Measurements from ENCODE around the gene LBH. TPM values are rescaled to one million over a fixed set of nuclear protein-coding genes. Genes with fewer than 3 reads are reported as not detected.

The LBH gene
- total RNA-seq, 1 experiment from 2014 or later, result 1.1 TPM

GRCh38 chr2:30236591-30237238 is 5.4 kb downstream of the LBH start:
- DNase-seq (ENCODE audit: unreplicated experiment), result no peak
- Mint-ChIP-seq H3K27me3 (ENCODE audit: insufficient read depth, unreplicated experiment) (no peaks in the 10 kb centered on the region), H3K27ac (ENCODE audit: low read depth, unreplicated experiment) (no peak overlapping the region), H3K9me3 (ENCODE audit: unreplicated experiment) (no peaks in the 10 kb centered on the region), H3K36me3 (ENCODE audit: insufficient read depth, unreplicated experiment) (peaks cover 6% of the 10 kb centered on the region), H3K4me1 (ENCODE audit: insufficient read depth, unreplicated experiment) (peaks cover 18% of the 10 kb centered on the region), H3K4me3 (ENCODE audit: unreplicated experiment) (no peak overlapping the region)
- BruUV-seq (replicated peaks), result no TSS peak
- POLR2A ChIA-PET, result interaction anchor here (0.6 to 0.7 kb wide), 2 partner anchors 213 to 286 kb away, joined by 3 to 4 read pairs; no protein-coding TSS in a partner anchor
- TF ChIP-seq, protein P1, sequence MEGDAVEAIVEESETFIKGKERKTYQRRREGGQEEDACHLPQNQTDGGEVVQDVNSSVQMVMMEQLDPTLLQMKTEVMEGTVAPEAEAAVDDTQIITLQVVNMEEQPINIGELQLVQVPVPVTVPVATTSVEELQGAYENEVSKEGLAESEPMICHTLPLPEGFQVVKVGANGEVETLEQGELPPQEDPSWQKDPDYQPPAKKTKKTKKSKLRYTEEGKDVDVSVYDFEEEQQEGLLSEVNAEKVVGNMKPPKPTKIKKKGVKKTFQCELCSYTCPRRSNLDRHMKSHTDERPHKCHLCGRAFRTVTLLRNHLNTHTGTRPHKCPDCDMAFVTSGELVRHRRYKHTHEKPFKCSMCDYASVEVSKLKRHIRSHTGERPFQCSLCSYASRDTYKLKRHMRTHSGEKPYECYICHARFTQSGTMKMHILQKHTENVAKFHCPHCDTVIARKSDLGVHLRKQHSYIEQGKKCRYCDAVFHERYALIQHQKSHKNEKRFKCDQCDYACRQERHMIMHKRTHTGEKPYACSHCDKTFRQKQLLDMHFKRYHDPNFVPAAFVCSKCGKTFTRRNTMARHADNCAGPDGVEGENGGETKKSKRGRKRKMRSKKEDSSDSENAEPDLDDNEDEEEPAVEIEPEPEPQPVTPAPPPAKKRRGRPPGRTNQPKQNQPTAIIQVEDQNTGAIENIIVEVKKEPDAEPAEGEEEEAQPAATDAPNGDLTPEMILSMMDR (IDR thresholded peaks at IDR 0.05; ENCODE audit: unreplicated experiment), result no peak
- CTCF ChIA-PET, result interaction anchor here (0.6 to 3.7 kb wide), 4 partner anchors 29 to 928 kb away, joined by 3 to 18 read pairs (median 5); no protein-coding TSS in a partner anchor
- intact Hi-C loops (cut with micrococcal nuclease), result loop anchor here (10.0 kb wide), 1 partner anchor 208 kb away; the partner anchor contains the start of gene LCLAT1

DNA sequence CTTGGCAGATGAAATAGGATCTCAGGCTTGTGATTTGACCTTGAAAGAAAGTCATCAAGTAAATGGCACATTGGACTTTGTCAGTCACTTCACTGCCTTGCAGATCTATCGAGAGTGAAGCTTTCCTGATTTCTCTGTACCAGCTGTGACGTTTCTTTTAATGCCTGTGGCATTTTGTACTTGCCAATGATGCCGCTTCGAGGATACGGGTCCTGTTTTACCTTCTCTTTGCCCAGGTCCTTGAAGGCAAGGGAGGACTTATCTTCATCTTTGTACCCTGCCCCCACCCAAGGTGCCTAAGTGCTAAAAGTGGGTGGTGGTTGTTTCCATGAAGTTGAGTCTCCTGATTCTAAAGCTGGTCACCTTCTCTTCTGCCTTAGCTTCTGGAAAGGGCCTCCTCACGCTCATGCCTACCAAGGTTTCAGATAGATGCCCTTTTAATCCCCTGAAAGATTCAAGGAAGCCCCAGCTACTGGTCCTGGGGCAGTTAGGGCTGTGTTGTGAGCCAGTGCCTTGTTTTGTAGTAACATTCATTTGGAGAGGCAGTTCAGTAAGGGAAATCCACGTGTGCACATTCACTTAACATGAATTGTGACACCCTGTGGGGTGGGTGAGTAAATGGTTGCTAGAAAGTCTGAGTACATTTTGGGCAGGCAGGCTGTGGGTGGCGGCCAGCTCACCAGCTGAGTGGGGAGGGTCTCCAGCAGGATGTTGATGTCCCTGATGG is 6.1 kb downstream of the LBH start:
- Mint-ChIP-seq H3K4me1 (ENCODE audit: insufficient read depth, unreplicated experiment) (peaks cover 18% of the 10 kb centered on the region), H3K27ac (ENCODE audit: low read depth, unreplicated experiment) (no peak overlapping the region), H3K9me3 (ENCODE audit: unreplicated experiment) (no peaks in the 10 kb centered on the region), H3K4me3 (ENCODE audit: unreplicated experiment) (no peak overlapping the region), H3K27me3 (ENCODE audit: insufficient read depth, unreplicated experiment) (no peaks in the 10 kb centered on the region), H3K36me3 (ENCODE audit: insufficient read depth, unreplicated experiment) (peaks cover 6% of the 10 kb centered on the region)
- DNase-seq (ENCODE audit: unreplicated experiment), result no peak
- ChIA-PET CTCF (interaction anchor here (0.6 to 3.7 kb wide), 8 partner anchors 8 to 929 kb away, joined by 3 to 18 read pairs (median 6); partner anchors contain the start of gene LBH), POLR2A (interaction anchor here (0.6 kb wide), 1 partner anchor 213 kb away, joined by 3 read pairs; no protein-coding TSS in a partner anchor)
- TF ChIP-seq, protein P1 (IDR thresholded peaks at IDR 0.05; ENCODE audit: unreplicated experiment), result no peak
- no TSS peak for BruUV-seq (replicated peaks)
- intact Hi-C loops (cut with micrococcal nuclease), result loop anchor here (10.0 kb wide), 1 partner anchor 207 kb away; the partner anchor contains the start of gene LCLAT1

DNA sequence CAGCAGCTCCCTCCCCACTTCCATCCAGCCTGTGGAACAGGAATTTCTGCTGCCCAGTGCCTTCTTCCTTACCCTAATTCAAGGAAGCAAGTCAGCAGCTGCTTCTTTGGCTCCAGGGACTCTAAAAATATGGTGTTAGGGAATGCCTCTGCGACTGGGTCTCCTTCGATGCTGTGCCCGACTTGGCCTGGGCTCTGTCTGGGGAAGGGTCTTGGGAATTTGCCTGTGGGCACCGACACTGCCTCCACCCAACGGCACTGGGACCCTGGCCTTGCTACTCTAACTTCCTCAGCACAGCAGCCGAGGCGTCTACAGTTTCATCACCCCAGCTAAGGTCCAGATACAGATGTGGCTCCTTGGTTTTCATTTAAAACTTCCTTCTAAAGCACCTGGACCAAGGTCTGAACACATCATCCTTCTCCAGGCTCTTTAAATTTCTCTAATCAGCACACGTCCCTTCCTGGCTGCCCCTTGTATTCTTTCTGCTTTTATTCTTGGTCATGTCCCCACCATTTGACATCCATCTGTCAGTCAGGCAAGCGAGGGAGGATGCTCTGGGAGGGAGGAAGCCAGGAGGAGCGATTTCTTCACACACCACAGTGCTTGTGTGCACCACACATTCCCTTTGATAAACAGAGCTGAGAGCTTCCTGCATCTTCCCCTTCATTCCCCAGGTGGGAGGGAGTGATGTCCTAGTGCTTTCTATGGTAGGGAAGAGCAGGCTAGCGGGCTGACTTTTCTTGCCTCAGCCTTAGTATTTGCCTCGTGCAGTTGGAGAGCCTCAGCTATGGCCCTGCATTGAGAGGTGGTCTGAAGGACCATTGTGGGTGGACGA is 6.8 kb downstream of the LBH start:
- intact Hi-C loops (cut with micrococcal nuclease), result loop anchor here (10.0 kb wide), 1 partner anchor 207 kb away; the partner anchor contains the start of gene LCLAT1
- Mint-ChIP-seq H3K4me3 (ENCODE audit: unreplicated experiment) (no peak overlapping the region), H3K27me3 (ENCODE audit: insufficient read depth, unreplicated experiment) (no peaks in the 10 kb centered on the region), H3K36me3 (ENCODE audit: insufficient read depth, unreplicated experiment) (peaks cover 6% of the 10 kb centered on the region), H3K9me3 (ENCODE audit: unreplicated experiment) (no peaks in the 10 kb centered on the region), H3K4me1 (ENCODE audit: insufficient read depth, unreplicated experiment) (peaks cover 22% of the 10 kb centered on the region), H3K27ac (ENCODE audit: low read depth, unreplicated experiment) (no peak overlapping the region)
- BruUV-seq (replicated peaks), result no TSS peak
- DNase-seq (ENCODE audit: unreplicated experiment), result no peak
- ChIA-PET CTCF (interaction anchor here (0.8 to 3.7 kb wide), 9 partner anchors 9 to 467 kb away, joined by 3 to 18 read pairs (median 6); partner anchors contain the start of gene LBH), POLR2A (interaction anchor here (0.6 kb wide), 1 partner anchor 11 kb away, joined by 3 read pairs; no protein-coding TSS in a partner anchor)
- TF ChIP-seq, protein P1 (IDR thresholded peaks at IDR 0.05; ENCODE audit: unreplicated experiment), result no peak
